Ovary (tissue), 3 donors: ENCODE measurements around the gene GRHPR.

Experiments used
- CTCF ChIP-seq, 3 donors: fragments of 450-650 bp in 2 of 3; fragments of 200-600 bp in 1 of 3; IDR thresholded peaks; one replicate each; pipeline versions ENCODE4 v1.5.1 to v1.8.0; 2016 to 2022; ENCODE audit warnings: antibody characterized with exemption in 3 of 3, mild to moderate bottlenecking in 1 of 3
- EP300 ChIP-seq: sonication (generic); formaldehyde crosslinking; IDR thresholded peaks from one replicate; pipeline ENCODE4 v1.6.1; 2017; ENCODE audit warnings: antibody characterized with exemption
- POLR2A ChIP-seq: fragments of 450-650 bp; IDR thresholded peaks from one replicate; pipeline ENCODE4 v1.6.1; 2017; ENCODE audit warnings: antibody characterized with exemption, mild to moderate bottlenecking, moderate library complexity
- donor health status: DM: no; HTN: no; CAD: no.

- TF ChIP-seq CTCF (IDR thresholded peaks at IDR 0.05) (no peak), POLR2A (no peak), EP300 (no peak)
These were observed 5.8 kb downstream of the GRHPR start for GRCh38 chr9:37428345-37428744.
